ENCODE data around the gene HELLS. TPM values are rescaled to one million over a fixed set of nuclear protein-coding genes. Genes with fewer than 3 reads are reported as not detected.

The HELLS gene
- total and polyA plus RNA-seq, 10 donors = 5.1 to 38.7 (median 16.3) TPM

DNA sequence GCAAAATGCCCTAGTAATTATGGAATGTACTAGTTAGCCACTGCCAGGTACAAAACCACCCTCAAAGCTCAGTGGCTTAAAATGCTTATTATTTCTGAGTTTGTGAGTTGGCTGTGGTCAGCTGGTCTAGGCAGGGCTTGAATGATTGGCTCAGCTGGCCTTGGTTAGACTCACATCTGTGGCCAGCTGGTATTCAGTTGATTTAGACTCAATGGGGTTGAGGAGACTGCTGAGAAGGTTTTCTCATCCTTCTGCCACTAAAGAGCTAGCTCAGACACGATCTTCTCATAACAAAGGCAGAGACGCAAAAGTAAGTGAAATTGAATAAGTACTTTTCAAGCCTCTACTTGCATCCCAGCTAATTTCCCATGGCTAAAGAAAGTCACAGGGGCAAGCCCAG, 80.9 kb downstream of the HELLS start:
- no peak overlapping the region for H3K4me3 ChIP-seq
- TF ChIP-seq POLR2A (IDR thresholded peaks at IDR 0.05) (no peak), POLR2AphosphoS5 (IDR thresholded peaks at IDR 0.05) (no peak)
- TF ChIP-seq, protein P1, sequence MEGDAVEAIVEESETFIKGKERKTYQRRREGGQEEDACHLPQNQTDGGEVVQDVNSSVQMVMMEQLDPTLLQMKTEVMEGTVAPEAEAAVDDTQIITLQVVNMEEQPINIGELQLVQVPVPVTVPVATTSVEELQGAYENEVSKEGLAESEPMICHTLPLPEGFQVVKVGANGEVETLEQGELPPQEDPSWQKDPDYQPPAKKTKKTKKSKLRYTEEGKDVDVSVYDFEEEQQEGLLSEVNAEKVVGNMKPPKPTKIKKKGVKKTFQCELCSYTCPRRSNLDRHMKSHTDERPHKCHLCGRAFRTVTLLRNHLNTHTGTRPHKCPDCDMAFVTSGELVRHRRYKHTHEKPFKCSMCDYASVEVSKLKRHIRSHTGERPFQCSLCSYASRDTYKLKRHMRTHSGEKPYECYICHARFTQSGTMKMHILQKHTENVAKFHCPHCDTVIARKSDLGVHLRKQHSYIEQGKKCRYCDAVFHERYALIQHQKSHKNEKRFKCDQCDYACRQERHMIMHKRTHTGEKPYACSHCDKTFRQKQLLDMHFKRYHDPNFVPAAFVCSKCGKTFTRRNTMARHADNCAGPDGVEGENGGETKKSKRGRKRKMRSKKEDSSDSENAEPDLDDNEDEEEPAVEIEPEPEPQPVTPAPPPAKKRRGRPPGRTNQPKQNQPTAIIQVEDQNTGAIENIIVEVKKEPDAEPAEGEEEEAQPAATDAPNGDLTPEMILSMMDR (IDR thresholded peaks at IDR 0.05 in 8 of 11, conservative IDR thresholded peaks at IDR 0.05 in 3 of 11) = no peak
- no peak overlapping the region for H3K27ac ChIP-seq
- no peak for DNase-seq
- no peaks in the 10 kb centered on the region for H3K27me3 ChIP-seq (replicated peaks in 1 of 7)
- H3K4me1 ChIP-seq = no peaks in the 10 kb centered on the region
- 88 to 93% (median 88%) methylated on average over 2 of the region's 2 CpGs for WGBS, 5 donors
- H3K9me3 ChIP-seq = peaks cover 0 to 5% (median 0%) of the 10 kb centered on the region in 8 donors
- intact Hi-C loops (cut with DNase I; ENCODE audit: low total_unique reads) = no loop called here
- no peaks in the 10 kb centered on the region for H3K36me3 ChIP-seq

DNA sequence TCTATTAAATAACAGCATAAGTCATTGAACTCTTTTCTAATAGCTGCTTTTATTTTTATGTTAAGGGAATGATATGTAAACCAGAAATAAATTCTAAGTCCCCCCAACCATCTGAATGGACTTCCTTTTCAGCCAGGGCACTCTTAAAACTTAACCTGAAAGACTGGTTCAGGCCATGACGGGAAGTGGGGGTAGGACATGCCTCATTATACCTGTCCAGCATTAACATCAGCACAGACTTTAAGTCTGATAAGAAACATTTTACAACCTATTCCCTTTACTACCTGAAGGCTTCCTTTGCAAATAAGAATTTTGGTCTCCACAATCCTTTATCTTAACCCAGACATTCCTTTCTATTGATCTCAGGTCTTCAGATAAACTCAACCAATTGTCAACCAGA, 81.9 kb downstream of the HELLS start:
- peaks cover 0 to 7% (median 2%) of the 10 kb centered on the region in 8 donors for H3K9me3 ChIP-seq
- no peak for DNase-seq
- intact Hi-C loops (cut with DNase I; ENCODE audit: low total_unique reads) = no loop called here
- no peaks in the 10 kb centered on the region for H3K36me3 ChIP-seq
- no peaks in the 10 kb centered on the region for H3K4me1 ChIP-seq
- H3K27ac ChIP-seq = no peak overlapping the region
- H3K27me3 ChIP-seq (replicated peaks in 1 of 7) = no peaks in the 10 kb centered on the region
- TF ChIP-seq, protein P1 (IDR thresholded peaks at IDR 0.05 in 8 of 11, conservative IDR thresholded peaks at IDR 0.05 in 3 of 11) = no peak
- TF ChIP-seq POLR2AphosphoS5 (IDR thresholded peaks at IDR 0.05) = no peak
- TF ChIP-seq POLR2A (IDR thresholded peaks at IDR 0.05) = no peak
- no peak overlapping the region for H3K4me3 ChIP-seq
- WGBS, 5 donors = 68 to 94% (median 83%) methylated on average over 1 of the region's 1 CpG

DNA sequence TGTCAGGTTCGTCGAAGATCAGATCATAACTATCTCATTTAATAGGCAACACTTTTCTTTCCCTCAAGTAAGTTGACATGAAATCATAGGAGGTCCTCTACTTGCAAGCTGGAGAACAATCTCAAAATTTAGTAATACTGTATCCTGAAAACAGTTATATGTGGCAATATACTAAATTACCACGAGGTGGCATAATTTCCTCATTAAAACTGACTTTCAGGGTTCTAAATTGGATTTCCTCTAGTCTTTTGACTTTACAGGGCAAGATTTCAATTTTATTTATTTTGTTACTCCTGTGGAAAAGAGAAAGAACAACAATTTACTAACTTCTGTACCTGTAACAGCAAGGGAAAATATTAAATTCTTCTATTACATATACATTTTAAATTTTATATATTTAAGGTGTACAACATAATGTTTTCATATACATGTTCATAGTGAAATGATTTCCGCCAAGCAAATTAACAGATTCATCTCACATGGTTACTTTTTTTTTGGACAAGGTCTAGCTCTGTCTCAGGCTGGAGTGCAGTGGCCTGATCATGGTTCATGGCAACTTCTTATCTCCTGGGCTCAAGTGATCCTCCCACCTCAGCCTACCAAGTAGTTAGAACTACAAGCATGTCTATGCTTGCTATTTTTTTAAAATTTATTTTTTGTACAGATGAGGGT, 84.6 kb downstream of the HELLS start:
- no peaks in the 10 kb centered on the region for H3K4me1 ChIP-seq
- no peaks in the 10 kb centered on the region for H3K27me3 ChIP-seq (replicated peaks in 1 of 7)
- H3K27ac ChIP-seq = no peak overlapping the region
- no peak for DNase-seq
- no peak overlapping the region for H3K4me3 ChIP-seq
- no peaks in the 10 kb centered on the region for H3K36me3 ChIP-seq
- 24 to 31% (median 24%) methylated on average over 4 of the region's 4 CpGs for WGBS, 5 donors
- peaks cover 0 to 31% (median 17%) of the 10 kb centered on the region in 8 donors for H3K9me3 ChIP-seq
- intact Hi-C loops (cut with DNase I; ENCODE audit: low total_unique reads) = no loop called here
- TF ChIP-seq, protein P1 (IDR thresholded peaks at IDR 0.05 in 8 of 11, conservative IDR thresholded peaks at IDR 0.05 in 3 of 11) = peak in 8 of 11 experiments; percentile 7 to 62 (median 50)
- TF ChIP-seq POLR2A (IDR thresholded peaks at IDR 0.05) (no peak), POLR2AphosphoS5 (IDR thresholded peaks at IDR 0.05) (no peak)

DNA sequence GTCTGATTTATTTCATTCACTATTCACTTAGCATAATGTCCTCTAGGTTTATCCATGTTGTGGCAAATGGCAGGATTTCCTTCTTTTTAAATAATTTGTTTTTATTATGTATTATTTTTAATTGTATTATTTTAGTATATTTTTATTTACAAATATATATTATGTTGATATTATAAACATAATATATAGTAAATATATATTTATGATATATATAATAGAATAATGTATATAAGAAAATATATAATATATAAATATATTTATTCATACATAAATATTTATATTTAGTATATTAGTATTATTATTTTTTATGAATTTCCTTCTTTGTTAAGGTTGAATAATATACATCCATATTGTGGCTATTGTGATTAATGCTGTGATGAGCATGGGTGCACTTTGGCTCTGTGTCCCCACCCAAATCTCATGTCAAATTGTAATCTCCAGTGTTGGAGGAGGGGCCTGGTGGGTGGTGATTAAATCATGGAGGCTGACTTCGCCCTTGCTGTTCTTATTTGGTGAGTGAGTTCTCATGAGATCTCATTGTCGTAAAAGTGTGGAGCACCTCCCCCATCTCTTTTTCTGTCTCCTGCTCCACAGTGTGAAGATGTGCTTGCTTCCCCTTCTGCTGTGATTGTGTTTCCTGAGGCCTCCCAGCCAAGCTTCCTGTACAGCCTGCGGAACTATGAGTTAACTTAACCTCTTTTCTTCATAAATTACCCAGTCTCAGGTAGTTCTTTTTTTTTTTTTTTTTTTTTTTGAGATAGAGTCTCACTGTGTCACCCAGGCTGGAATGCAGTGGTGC, 85.7 kb downstream of the HELLS start:
- no peak for DNase-seq
- TF ChIP-seq, protein P1 (IDR thresholded peaks at IDR 0.05 in 8 of 11, conservative IDR thresholded peaks at IDR 0.05 in 3 of 11) = no peak
- TF ChIP-seq POLR2AphosphoS5 (IDR thresholded peaks at IDR 0.05) (no peak), POLR2A (IDR thresholded peaks at IDR 0.05) (no peak)
- Histone ChIP-seq H3K4me1 (no peaks in the 10 kb centered on the region), H3K36me3 (no peaks in the 10 kb centered on the region), H3K9me3 (peaks cover 0 to 34% (median 19%) of the 10 kb centered on the region in 8 donors), H3K4me3 (no peak overlapping the region), H3K27me3 (replicated peaks in 1 of 7) (no peaks in the 10 kb centered on the region), H3K27ac (no peak overlapping the region)
- intact Hi-C loops (cut with DNase I; ENCODE audit: low total_unique reads) = no loop called here
- WGBS, 5 donors = 37 to 45% (median 40%) methylated on average over 3 of the region's 3 CpGs

Data from spleen (tissue), 11 donors.